HepG2 (cell line): Measurements from ENCODE around the gene NOL4L. TPM values are rescaled to one million over a fixed set of nuclear protein-coding genes. Genes with fewer than 3 reads are reported as not detected.

ENCODE experiments used
- AGO2 ChIP-seq: fragments of 200-400 bp; formaldehyde crosslinking; optimal IDR thresholded peaks from 2 replicates; pipeline ENCODE3; 2017; ENCODE audit warnings: mild to moderate bottlenecking, low read depth, low read length, moderate library complexity
- DR1 ChIP-seq: sonication (generic); formaldehyde crosslinking; IDR thresholded peaks from 2 replicates; pipeline ENCODE4 v1.8.0; 2021; ENCODE audit warnings: mild to moderate bottlenecking, missing genetic modification reagents, inconsistent platforms
- JDP2 ChIP-seq: sonication (generic); formaldehyde crosslinking; IDR thresholded peaks from 2 replicates; pipeline ENCODE4 v1.8.1; 2022; ENCODE audit warnings: missing genetic modification reagents, borderline replicate concordance
- KDM4B ChIP-seq: sonication (generic); formaldehyde crosslinking; IDR thresholded peaks from 2 replicates; pipeline ENCODE4 v1.4.0; 2020; ENCODE audit warnings: missing genetic modification reagents
- RAD21 ChIP-seq: fragments of 450-650 bp; formaldehyde crosslinking; IDR thresholded peaks from 2 replicates; pipeline ENCODE4 v1.5.0; 2020; ENCODE audit warnings: mild to moderate bottlenecking
- RBM39 ChIP-seq: fragments of 200-400 bp; formaldehyde crosslinking; IDR thresholded peaks from one replicate; pipeline ENCODE4 v1.6.1; 2018; ENCODE audit warnings: antibody characterized with exemption, mild to moderate bottlenecking, low read depth, low read length; ENCODE audit not compliant: poor library complexity, severe bottlenecking
- SP5 ChIP-seq: IDR thresholded peaks from 2 replicates; pipeline ENCODE4 v1.6.1; 2016; ENCODE audit warnings: low read depth, borderline replicate concordance
- SSRP1 ChIP-seq: IDR thresholded peaks from 2 replicates; pipeline ENCODE4 v1.6.1; 2016; ENCODE audit warnings: control low read depth
- TAF15 ChIP-seq: fragments of 200-400 bp; formaldehyde crosslinking; IDR thresholded peaks from one replicate; pipeline ENCODE4 v1.6.1; 2018; ENCODE audit warnings: mild to moderate bottlenecking, low read depth, low read length; ENCODE audit not compliant: poor library complexity, severe bottlenecking
- ZNF256 ChIP-seq: sonication (generic); formaldehyde crosslinking; conservative IDR thresholded peaks from 2 replicates; pipeline ENCODE4 v1.4.0; 2020; ENCODE audit warnings: missing genetic modification reagents
- ZNF274 ChIP-seq: sonication (generic); formaldehyde crosslinking; IDR thresholded peaks from 2 replicates; pipeline ENCODE4 v1.5.1; 2020; ENCODE audit warnings: mild to moderate bottlenecking, missing genetic modification reagents
- ZNF276 ChIP-seq: sonication (generic); formaldehyde crosslinking; IDR thresholded peaks from 2 replicates; pipeline ENCODE4 v1.4.0; 2020; ENCODE audit warnings: mild to moderate bottlenecking, low read depth, missing genetic modification reagents
- ZNF414 ChIP-seq: sonication (generic); formaldehyde crosslinking; IDR thresholded peaks from 2 replicates; pipeline ENCODE4 v1.5.0; 2020; ENCODE audit warnings: missing genetic modification reagents
- ZNF776 ChIP-seq: sonication (generic); formaldehyde crosslinking; IDR thresholded peaks from 2 replicates; pipeline ENCODE4 v1.4.0; 2020; ENCODE audit warnings: mild to moderate bottlenecking, missing genetic modification reagents
- ZNF841 ChIP-seq: sonication (generic); formaldehyde crosslinking; IDR thresholded peaks from 2 replicates; pipeline ENCODE4 v1.8.1; 2023; ENCODE audit warnings: missing genetic modification reagents, borderline replicate concordance
- polyA plus RNA-seq, 8 experiments: library from polyadenylated mRNA; depleted of rRNA in 3 of 8; stranded (reverse) in 7 of 8; unstranded in 1 of 8; fragments of >200 nt; fragmentation: Illumina TruSeq in 4 of 8; extraction: Trizol in 4 of 8; gene quantifications; 2 replicates each; pipeline versions ENCODE4 v1.2.1 to v1.2.3, GENCODE V29; 2011 to 2016; ENCODE audit warnings: low read depth in 4 of 8, missing spikeins in 1 of 8, mixed read lengths in 1 of 8; ENCODE audit not compliant: insufficient read depth in 1 of 8
- total RNA-seq, 5 experiments: library from RNA; depleted of rRNA; stranded (reverse); fragments of >200 nt; fragmentation: Illumina TruSeq; extraction: Trizol; gene quantifications; 2 replicates each; pipeline ENCODE4 v1.2.3, GENCODE V29; 2016; ENCODE audit warnings: low read depth in 1 of 5
- TF ChIP-seq, protein P1 (sequence below): sonication (generic); formaldehyde crosslinking; IDR thresholded peaks from 2 replicates; pipeline ENCODE4 v1.4.0; 2020; ENCODE audit warnings: missing genetic modification reagents
- TF ChIP-seq, protein P2 (sequence below): sonication (generic); formaldehyde crosslinking; IDR thresholded peaks from 2 replicates; pipeline ENCODE4 v1.4.0; 2020; ENCODE audit warnings: mild to moderate bottlenecking, missing genetic modification reagents
- TF ChIP-seq, protein P3 (sequence below), 2 experiments: IDR thresholded peaks; 2 replicates each; pipeline ENCODE4 v1.6.1; 2011 to 2012; ENCODE audit warnings: low read length in 2 of 2, borderline replicate concordance in 1 of 2, low read depth in 1 of 2, mild to moderate bottlenecking in 1 of 2, moderate library complexity in 1 of 2
- TF ChIP-seq, protein P4 (sequence below): sonication (generic); formaldehyde crosslinking; IDR thresholded peaks from 2 replicates; pipeline ENCODE4 v1.4.0; 2020; ENCODE audit warnings: missing genetic modification reagents

Gene NOL4L
- total and polyA plus RNA-seq, 2 of the 13 experiments (the other 11 are each of a cell fraction or from before 2014, with no cell fraction given): 16.6 to 35.4 TPM

DNA sequence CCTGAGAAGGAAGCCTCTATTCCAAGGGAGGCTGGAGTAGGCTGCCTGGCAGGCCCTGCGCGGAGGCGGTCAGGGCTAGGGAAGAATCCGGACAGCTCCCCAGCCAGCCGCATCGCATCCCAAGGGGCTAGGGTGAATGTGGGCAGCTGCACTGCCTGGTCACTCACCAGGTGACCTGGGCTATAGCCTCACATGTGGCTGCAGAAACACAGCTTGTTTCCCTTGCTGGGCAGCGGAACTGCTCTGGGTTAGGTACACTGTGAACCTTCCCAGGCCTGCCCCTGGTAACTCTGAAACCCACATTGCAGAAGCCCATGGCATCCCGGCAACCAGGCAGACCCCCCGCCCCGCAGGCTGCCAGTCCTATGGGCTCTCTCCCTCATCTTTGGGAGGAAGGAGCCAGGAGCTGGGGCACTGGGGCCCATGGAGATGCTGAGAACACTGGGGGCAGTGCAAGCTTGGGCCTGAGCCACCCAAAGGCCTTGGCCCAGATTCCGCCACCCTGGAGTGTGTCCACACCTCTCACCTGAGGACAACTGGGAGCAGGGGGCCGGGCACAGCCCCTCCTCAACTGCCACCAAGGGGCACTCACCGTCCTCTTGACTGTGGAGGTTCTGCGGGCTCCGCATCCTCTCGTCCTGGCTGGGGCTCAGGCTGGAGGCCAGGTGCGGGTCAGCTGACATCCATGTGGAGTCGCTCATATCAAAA is 111.0 kb downstream of the NOL4L start (continued):
- TF ChIP-seq, protein P1, sequence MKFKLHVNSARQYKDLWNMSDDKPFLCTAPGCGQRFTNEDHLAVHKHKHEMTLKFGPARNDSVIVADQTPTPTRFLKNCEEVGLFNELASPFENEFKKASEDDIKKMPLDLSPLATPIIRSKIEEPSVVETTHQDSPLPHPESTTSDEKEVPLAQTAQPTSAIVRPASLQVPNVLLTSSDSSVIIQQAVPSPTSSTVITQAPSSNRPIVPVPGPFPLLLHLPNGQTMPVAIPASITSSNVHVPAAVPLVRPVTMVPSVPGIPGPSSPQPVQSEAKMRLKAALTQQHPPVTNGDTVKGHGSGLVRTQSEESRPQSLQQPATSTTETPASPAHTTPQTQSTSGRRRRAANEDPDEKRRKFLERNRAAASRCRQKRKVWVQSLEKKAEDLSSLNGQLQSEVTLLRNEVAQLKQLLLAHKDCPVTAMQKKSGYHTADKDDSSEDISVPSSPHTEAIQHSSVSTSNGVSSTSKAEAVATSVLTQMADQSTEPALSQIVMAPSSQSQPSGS (CRISPR knock-in tag): no peak; the same call in 1 of the 2 replicates
- TF ChIP-seq, protein P2, sequence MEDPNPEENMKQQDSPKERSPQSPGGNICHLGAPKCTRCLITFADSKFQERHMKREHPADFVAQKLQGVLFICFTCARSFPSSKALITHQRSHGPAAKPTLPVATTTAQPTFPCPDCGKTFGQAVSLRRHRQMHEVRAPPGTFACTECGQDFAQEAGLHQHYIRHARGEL: 0 out of 2 replicates have a peak, but pooled peaks have one; percentile 64
- TF ChIP-seq ZNF276 (CRISPR knock-in tag) (no peak), DR1 (CRISPR knock-in tag) (peak; percentile 42; the same call in 1 of the 2 replicates), ZNF841 (CRISPR knock-in tag) (no peak), RBM39 (peak; percentile 23), SSRP1 (no peak), ZNF414 (CRISPR knock-in tag) (no peak), AGO2 (peak; percentile 72), JDP2 (CRISPR knock-in tag) (no peak; the same call in 1 of the 2 replicates), RAD21 (CRISPR knock-in tag) (no peak), ZNF256 (CRISPR knock-in tag) (no peak), KDM4B (CRISPR knock-in tag) (no peak), SP5 (CRISPR knock-in tag) (no peak), ZNF776 (CRISPR knock-in tag) (peak; percentile 54), ZNF274 (peak; percentile 37; the same call in 1 of the 2 replicates), TAF15 (peak; percentile 58)
- TF ChIP-seq, protein P3, sequence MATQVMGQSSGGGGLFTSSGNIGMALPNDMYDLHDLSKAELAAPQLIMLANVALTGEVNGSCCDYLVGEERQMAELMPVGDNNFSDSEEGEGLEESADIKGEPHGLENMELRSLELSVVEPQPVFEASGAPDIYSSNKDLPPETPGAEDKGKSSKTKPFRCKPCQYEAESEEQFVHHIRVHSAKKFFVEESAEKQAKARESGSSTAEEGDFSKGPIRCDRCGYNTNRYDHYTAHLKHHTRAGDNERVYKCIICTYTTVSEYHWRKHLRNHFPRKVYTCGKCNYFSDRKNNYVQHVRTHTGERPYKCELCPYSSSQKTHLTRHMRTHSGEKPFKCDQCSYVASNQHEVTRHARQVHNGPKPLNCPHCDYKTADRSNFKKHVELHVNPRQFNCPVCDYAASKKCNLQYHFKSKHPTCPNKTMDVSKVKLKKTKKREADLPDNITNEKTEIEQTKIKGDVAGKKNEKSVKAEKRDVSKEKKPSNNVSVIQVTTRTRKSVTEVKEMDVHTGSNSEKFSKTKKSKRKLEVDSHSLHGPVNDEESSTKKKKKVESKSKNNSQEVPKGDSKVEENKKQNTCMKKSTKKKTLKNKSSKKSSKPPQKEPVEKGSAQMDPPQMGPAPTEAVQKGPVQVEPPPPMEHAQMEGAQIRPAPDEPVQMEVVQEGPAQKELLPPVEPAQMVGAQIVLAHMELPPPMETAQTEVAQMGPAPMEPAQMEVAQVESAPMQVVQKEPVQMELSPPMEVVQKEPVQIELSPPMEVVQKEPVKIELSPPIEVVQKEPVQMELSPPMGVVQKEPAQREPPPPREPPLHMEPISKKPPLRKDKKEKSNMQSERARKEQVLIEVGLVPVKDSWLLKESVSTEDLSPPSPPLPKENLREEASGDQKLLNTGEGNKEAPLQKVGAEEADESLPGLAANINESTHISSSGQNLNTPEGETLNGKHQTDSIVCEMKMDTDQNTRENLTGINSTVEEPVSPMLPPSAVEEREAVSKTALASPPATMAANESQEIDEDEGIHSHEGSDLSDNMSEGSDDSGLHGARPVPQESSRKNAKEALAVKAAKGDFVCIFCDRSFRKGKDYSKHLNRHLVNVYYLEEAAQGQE (IDR thresholded peaks at IDR 0.05; ENCODE audit: borderline replicate concordance in 1 of 2, low read depth in 1 of 2, low read length in 2 of 2): no peak
- TF ChIP-seq, protein P4, sequence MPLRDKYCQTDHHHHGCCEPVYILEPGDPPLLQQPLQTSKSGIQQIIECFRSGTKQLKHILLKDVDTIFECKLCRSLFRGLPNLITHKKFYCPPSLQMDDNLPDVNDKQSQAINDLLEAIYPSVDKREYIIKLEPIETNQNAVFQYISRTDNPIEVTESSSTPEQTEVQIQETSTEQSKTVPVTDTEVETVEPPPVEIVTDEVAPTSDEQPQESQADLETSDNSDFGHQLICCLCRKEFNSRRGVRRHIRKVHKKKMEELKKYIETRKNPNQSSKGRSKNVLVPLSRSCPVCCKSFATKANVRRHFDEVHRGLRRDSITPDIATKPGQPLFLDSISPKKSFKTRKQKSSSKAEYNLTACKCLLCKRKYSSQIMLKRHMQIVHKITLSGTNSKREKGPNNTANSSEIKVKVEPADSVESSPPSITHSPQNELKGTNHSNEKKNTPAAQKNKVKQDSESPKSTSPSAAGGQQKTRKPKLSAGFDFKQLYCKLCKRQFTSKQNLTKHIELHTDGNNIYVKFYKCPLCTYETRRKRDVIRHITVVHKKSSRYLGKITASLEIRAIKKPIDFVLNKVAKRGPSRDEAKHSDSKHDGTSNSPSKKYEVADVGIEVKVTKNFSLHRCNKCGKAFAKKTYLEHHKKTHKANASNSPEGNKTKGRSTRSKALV: peak; percentile 55; the same call in 1 of the 2 replicates
